GM11168 (cell line): ENCODE results near the gene CHSY1.
"Not testable (repeated sequence)": the region's sequence is repeated elsewhere in the genome, so short reads cannot be mapped to it uniquely, and the experiment has no call there.

Experiments used
- in situ Hi-C: fragments of 300-500 bp; cut with MboI; formaldehyde crosslinking; loops from one replicate; pipeline ENCODE4 v1.12.0; 2022; ENCODE audit warnings: low sequenced_read_pairs; ENCODE audit not compliant: unreplicated experiment

CHSY1 gene

GRCh38 chr15:101215681-101216080, 36.2 kb downstream of the CHSY1 start:
- in situ Hi-C loops = no loop called here

- in situ Hi-C loops = not testable (repeated sequence)
Measured at GRCh38 chr15:101214435-101215097, 37.3 kb downstream of the CHSY1 start.

- in situ Hi-C loops = no loop called here
Measured at GRCh38 chr15:101213570-101213969, 38.3 kb downstream of the CHSY1 start.

- in situ Hi-C loops = no loop called here
Measured at GRCh38 chr15:101213147-101213546, 38.7 kb downstream of the CHSY1 start.

- in situ Hi-C loops = no loop called here
Measured at GRCh38 chr15:101211897-101212296, 40.0 kb downstream of the CHSY1 start.

- in situ Hi-C loops = no loop called here
Measured at GRCh38 chr15:101210466-101210865, 41.4 kb downstream of the CHSY1 start.

- in situ Hi-C loops = no loop called here
Measured at GRCh38 chr15:101210058-101210457, 41.8 kb downstream of the CHSY1 start.

GRCh38 chr15:101209285-101209845, 42.5 kb downstream of the CHSY1 start:
- in situ Hi-C loops = no loop called here

- in situ Hi-C loops = no loop called here
Measured at GRCh38 chr15:101207867-101208288, 44.0 kb downstream of the CHSY1 start.

GRCh38 chr15:101206176-101206591, 45.7 kb downstream of the CHSY1 start:
- in situ Hi-C loops = no loop called here

GRCh38 chr15:101204739-101205535, 46.9 kb downstream of the CHSY1 start:
- in situ Hi-C loops = no loop called here

GRCh38 chr15:101203607-101204189, 48.1 kb downstream of the CHSY1 start:
- in situ Hi-C loops = no loop called here

- in situ Hi-C loops = no loop called here
Measured at GRCh38 chr15:101203029-101203573, 48.7 kb downstream of the CHSY1 start.

GRCh38 chr15:101201411-101202174, 50.3 kb downstream of the CHSY1 start:
- in situ Hi-C loops = no loop called here

GRCh38 chr15:101200181-101200580, 51.7 kb downstream of the CHSY1 start:
- in situ Hi-C loops = no loop called here

- in situ Hi-C loops = loop anchor here (5.0 kb wide), 1 partner anchor 49 kb away; no protein-coding TSS in a partner anchor
Measured at GRCh38 chr15:101198800-101199199, 53.0 kb downstream of the CHSY1 start.

GRCh38 chr15:101198031-101198575, 53.7 kb downstream of the CHSY1 start:
- in situ Hi-C loops = loop anchor here (5.0 kb wide), 1 partner anchor 49 kb away; no protein-coding TSS in a partner anchor

GRCh38 chr15:101194546-101195125, 57.2 kb downstream of the CHSY1 start:
- in situ Hi-C loops = loop anchor here (5.0 kb wide), 1 partner anchor 53 kb away; no protein-coding TSS in a partner anchor
